ENCODE measurements around the gene RXFP3.

GRCh38 chr5:33973271-33973670, 37.1 kb downstream of the RXFP3 start:
- TF ChIP-seq CTCF (IDR thresholded peaks at IDR 0.05) (no peak), ZFX (IDR thresholded peaks at IDR 0.05; ENCODE audit: borderline replicate concordance) (no peak)

All from 22Rv1 (cell line).